Colonic mucosa (tissue), 4 donors: ENCODE results near the gene EML5. TPM values are rescaled to one million over a fixed set of nuclear protein-coding genes. Genes with fewer than 3 reads are reported as not detected.

Experiments used
- DNase-seq: peaks from one replicate; pipeline ENCODE4 v3.0.0-alpha.2; 2020
- H3K27ac ChIP-seq: fragments of 200-600 bp; one replicate; pipeline ENCODE4 v1.8.0; 2021
- H3K27me3 ChIP-seq: fragments of 200-600 bp; one replicate; pipeline ENCODE4 v1.8.0; 2021
- H3K36me3 ChIP-seq: fragments of 200-600 bp; one replicate; pipeline ENCODE4 v1.8.0; 2021
- H3K4me1 ChIP-seq: fragments of 200-600 bp; one replicate; pipeline ENCODE4 v1.8.0; 2021; ENCODE audit warnings: mild to moderate bottlenecking
- H3K4me3 ChIP-seq: fragments of 200-600 bp; one replicate; pipeline ENCODE4 v1.8.0; 2021
- H3K9ac ChIP-seq, 2 donors: one replicate each; pipeline ENCODE4 v1.7.0; 2013; ENCODE audit warnings: control low read depth in 2 of 2, low read depth in 2 of 2, low read length in 2 of 2
- H3K9me3 ChIP-seq: fragments of 200-600 bp; one replicate; pipeline ENCODE4 v1.8.0; 2021
- intact Hi-C: fragments of 100-400 bp; cut with DNase I; formaldehyde crosslinking; loops from one replicate; pipeline ENCODE4 v1.14.1; 2022
- total RNA-seq, 2 donors: library from RNA; stranded (reverse); fragmentation: NEBNext Ultra II Directional in 1 of 2; extraction: Animal tissue kit (Norgen Biotek cat#: 25700) in 1 of 2; gene quantifications; one replicate each; pipeline ENCODE4 v1.2.1, GENCODE V29; 2021
- TF ChIP-seq, protein P1 (sequence below): fragments of 200-600 bp; IDR thresholded peaks from one replicate; pipeline ENCODE4 v1.8.0; 2022; ENCODE audit warnings: antibody characterized with exemption, mild to moderate bottlenecking
- donor health status: healthy.
- donor health status: DM: no; HTN: no; CAD: no.
- donor health status: DM: no; HTN: no; CAD: no.

The EML5 gene
- total RNA-seq, 2 donors from 2014 or later, result 0.93 to 1.2 TPM

DNA sequence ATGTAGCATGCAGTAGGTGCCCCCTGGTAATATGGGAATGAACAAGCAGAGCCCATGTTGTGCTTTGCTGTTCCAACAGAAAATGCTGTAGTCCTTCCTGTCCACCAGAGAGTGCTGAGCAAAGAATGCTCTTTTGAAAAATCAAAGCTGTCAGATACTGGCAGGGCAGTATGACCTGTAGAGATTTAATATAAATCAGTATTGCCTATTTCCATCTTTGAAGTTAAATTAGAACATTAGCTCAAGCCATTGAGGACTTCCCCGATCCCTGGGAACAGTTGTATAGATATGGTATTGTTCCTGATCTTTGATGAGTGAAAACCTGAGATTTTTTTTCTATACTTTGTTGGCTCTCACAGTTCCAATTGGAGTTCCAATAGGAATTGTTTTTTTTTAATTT lies 44.7 kb upstream of the EML5 start:
- TF ChIP-seq, protein P1, sequence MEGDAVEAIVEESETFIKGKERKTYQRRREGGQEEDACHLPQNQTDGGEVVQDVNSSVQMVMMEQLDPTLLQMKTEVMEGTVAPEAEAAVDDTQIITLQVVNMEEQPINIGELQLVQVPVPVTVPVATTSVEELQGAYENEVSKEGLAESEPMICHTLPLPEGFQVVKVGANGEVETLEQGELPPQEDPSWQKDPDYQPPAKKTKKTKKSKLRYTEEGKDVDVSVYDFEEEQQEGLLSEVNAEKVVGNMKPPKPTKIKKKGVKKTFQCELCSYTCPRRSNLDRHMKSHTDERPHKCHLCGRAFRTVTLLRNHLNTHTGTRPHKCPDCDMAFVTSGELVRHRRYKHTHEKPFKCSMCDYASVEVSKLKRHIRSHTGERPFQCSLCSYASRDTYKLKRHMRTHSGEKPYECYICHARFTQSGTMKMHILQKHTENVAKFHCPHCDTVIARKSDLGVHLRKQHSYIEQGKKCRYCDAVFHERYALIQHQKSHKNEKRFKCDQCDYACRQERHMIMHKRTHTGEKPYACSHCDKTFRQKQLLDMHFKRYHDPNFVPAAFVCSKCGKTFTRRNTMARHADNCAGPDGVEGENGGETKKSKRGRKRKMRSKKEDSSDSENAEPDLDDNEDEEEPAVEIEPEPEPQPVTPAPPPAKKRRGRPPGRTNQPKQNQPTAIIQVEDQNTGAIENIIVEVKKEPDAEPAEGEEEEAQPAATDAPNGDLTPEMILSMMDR, result no peak
- H3K9me3 ChIP-seq, result no peaks in the 10 kb centered on the region
- intact Hi-C loops, result no loop called here
- H3K4me1 ChIP-seq, result no peaks in the 10 kb centered on the region
- no peak overlapping the region for H3K27ac ChIP-seq
- H3K27me3 ChIP-seq, result no peaks in the 10 kb centered on the region
- H3K36me3 ChIP-seq, result no peaks in the 10 kb centered on the region
- DNase-seq, result no peak
- no peak overlapping the region for H3K4me3 ChIP-seq
- no peak overlapping the region for H3K9ac ChIP-seq

DNA sequence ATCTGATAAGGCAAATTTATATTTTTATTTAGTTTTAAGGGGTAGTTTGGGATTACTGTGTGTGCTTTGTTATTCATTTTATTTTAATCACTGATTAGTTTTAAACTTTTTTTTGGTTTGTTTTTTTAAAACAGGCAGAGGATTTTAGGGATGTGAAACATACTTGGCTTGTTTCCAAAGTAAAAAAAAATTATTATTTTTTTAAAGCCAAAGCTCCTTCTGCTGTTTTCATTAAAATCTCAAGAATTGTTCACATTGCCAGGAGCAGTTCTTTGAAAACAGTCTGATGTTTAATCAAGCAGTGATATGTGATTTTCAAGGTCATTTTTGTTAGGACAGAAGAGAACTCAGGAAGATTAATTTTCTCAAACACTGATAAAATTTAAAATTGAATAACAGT lies 42.9 kb upstream of the EML5 start:
- Histone ChIP-seq H3K9me3 (no peaks in the 10 kb centered on the region), H3K4me3 (no peak overlapping the region), H3K27me3 (no peaks in the 10 kb centered on the region), H3K36me3 (no peaks in the 10 kb centered on the region), H3K27ac (no peak overlapping the region), H3K9ac (no peak overlapping the region), H3K4me1 (no peaks in the 10 kb centered on the region)
- intact Hi-C loops, result no loop called here
- DNase-seq, result no peak
- TF ChIP-seq, protein P1, result no peak

DNA sequence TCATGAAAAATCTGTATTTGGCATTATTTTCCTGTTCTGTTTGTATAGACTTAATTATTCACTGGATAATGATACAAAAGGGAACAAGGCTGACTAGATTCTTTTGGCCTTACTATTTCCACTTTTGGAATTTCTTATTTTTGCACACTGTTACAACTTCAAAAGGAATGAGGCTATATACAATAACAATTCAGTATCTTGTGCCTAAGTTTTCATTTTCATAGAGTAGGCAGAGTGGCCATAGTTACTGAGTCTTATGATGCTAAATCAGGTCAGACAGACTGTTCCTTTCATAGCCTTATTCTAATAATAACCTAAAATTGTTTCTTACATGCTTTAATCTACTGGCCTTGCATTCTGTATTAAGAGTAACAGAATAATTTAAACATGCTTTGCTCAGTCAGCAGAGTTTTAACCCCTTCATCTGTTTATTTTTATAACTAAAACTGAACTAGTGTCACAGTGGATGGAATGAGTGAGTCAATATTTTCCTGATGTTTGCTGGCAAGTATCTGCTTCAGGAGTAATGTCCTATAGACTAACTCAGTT lies 42.2 kb upstream of the EML5 start:
- no peaks in the 10 kb centered on the region for H3K27me3 ChIP-seq
- no peak overlapping the region for H3K9ac ChIP-seq
- no peak overlapping the region for H3K4me3 ChIP-seq
- no peak for DNase-seq
- H3K4me1 ChIP-seq, result no peaks in the 10 kb centered on the region
- H3K36me3 ChIP-seq, result no peaks in the 10 kb centered on the region
- no peaks in the 10 kb centered on the region for H3K9me3 ChIP-seq
- intact Hi-C loops, result no loop called here
- no peak overlapping the region for H3K27ac ChIP-seq
- TF ChIP-seq, protein P1, result no peak

DNA sequence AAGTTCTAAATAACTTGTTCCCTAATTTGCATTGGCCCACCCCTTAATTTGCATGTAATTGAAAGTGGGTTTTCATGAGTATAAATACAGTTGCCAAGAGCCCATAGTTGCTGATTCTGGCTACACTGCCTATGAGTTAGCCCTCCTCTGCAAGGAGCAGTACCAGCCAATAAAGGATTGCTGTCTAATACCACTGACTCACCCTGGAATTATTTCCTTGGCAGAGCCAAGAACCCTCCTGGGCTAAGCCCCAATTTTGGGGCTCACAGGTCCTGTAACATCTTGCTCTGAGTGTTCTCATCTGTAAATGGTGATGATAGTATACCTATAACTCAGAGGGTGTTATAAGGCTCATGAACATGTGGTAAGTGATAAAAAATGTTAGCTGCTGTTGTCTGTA lies 38.5 kb upstream of the EML5 start:
- intact Hi-C loops, result no loop called here
- TF ChIP-seq, protein P1, result no peak
- H3K9me3 ChIP-seq, result no peaks in the 10 kb centered on the region
- no peaks in the 10 kb centered on the region for H3K36me3 ChIP-seq
- H3K4me1 ChIP-seq, result no peaks in the 10 kb centered on the region
- DNase-seq, result no peak
- H3K4me3 ChIP-seq, result no peak overlapping the region
- no peaks in the 10 kb centered on the region for H3K27me3 ChIP-seq
- no peak overlapping the region for H3K9ac ChIP-seq
- H3K27ac ChIP-seq, result no peak overlapping the region

DNA sequence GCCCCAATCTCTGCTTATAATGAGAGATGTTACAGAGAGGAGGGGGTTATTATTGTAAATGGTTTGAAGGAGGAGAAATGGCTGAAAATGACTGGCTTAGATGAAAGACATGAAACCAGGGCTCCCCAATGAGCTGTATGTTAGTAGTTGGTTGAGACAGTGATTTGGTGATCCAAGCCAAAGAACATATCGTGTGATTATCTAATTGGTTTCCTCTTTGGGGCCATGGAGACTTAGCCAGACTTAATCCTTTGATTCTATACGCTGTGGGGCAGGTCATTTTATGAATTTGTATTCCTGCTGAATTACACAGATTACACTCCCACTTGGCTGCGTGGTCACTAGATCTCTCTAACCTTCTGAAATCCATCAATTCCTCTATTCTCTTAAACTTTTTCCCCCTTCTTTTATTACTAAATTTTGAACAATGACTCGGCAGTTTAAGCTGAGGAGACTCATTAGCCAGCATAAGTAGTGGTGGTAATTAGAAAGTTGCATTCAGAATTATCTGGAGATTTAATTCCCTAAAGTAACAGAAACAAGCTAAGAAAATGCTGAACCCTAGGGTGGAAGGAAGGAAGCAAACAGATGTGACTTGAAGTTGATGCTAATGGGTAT lies 37.0 kb upstream of the EML5 start:
- intact Hi-C loops, result no loop called here
- H3K9ac ChIP-seq, result no peak overlapping the region

More for the DNA sequence above, 37.0 kb upstream of the EML5 start:
- TF ChIP-seq, protein P1, result no peak
- H3K4me1 ChIP-seq, result no peaks in the 10 kb centered on the region
- H3K27me3 ChIP-seq, result no peaks in the 10 kb centered on the region
- no peaks in the 10 kb centered on the region for H3K9me3 ChIP-seq
- no peak for DNase-seq
- H3K4me3 ChIP-seq, result no peak overlapping the region
- H3K36me3 ChIP-seq, result no peaks in the 10 kb centered on the region
- H3K27ac ChIP-seq, result no peak overlapping the region
